Measurements from ENCODE around the gene PREX1. TPM values are rescaled to one million over a fixed set of nuclear protein-coding genes. Genes with fewer than 3 reads are reported as not detected.
A peak's percentile ranks its signal among the peaks of the same experiment; 100 is the strongest.
"Not testable (repeated sequence)": the region's sequence is repeated elsewhere in the genome, so short reads cannot be mapped to it uniquely, and the experiment has no call there.

PREX1 gene
- total RNA-seq, 1 donor from 2014 or later = 65.5 TPM

- H3K27me3 Mint-ChIP-seq = peaks cover 6% of the 10 kb centered on the region
- no peak overlapping the region for H3K27ac Mint-ChIP-seq
- peaks cover 5% of the 10 kb centered on the region for H3K9me3 Mint-ChIP-seq
- intact Hi-C loops (cut with micrococcal nuclease) = no loop called here
- H3K36me3 Mint-ChIP-seq (ENCODE audit: low read depth) = no peaks in the 10 kb centered on the region
- H3K4me3 Mint-ChIP-seq = no peak overlapping the region
- no peak for DNase-seq
- peaks cover 5% of the 10 kb centered on the region for H3K4me1 Mint-ChIP-seq
These were observed 24.8 kb upstream of the PREX1 start for GRCh38 chr20:48852609-48853008.

- intact Hi-C loops (cut with micrococcal nuclease) = no loop called here
- no peak for DNase-seq
- Mint-ChIP-seq H3K27me3 (peaks cover 6% of the 10 kb centered on the region), H3K27ac (no peak overlapping the region), H3K4me3 (no peak overlapping the region), H3K4me1 (peaks cover 13% of the 10 kb centered on the region), H3K9me3 (peaks cover 5% of the 10 kb centered on the region), H3K36me3 (ENCODE audit: low read depth) (no peaks in the 10 kb centered on the region)
These were observed 23.8 kb upstream of the PREX1 start for GRCh38 chr20:48851579-48851978.

- no peak overlapping the region for H3K4me3 Mint-ChIP-seq
- H3K27ac Mint-ChIP-seq = no peak overlapping the region
- peaks cover 5% of the 10 kb centered on the region for H3K9me3 Mint-ChIP-seq
- H3K27me3 Mint-ChIP-seq = peaks cover 6% of the 10 kb centered on the region
- peaks cover 16% of the 10 kb centered on the region for H3K4me1 Mint-ChIP-seq
- DNase-seq = no peak
- intact Hi-C loops (cut with micrococcal nuclease) = no loop called here
- no peaks in the 10 kb centered on the region for H3K36me3 Mint-ChIP-seq (ENCODE audit: low read depth)
These were observed 23.1 kb upstream of the PREX1 start for GRCh38 chr20:48850977-48851299.

- Mint-ChIP-seq H3K4me1 (peaks cover 16% of the 10 kb centered on the region), H3K4me3 (no peak overlapping the region), H3K9me3 (peaks cover 5% of the 10 kb centered on the region), H3K27me3 (peaks cover 6% of the 10 kb centered on the region), H3K36me3 (ENCODE audit: low read depth) (no peaks in the 10 kb centered on the region), H3K27ac (peak overlapping the region; percentile 52)
- no peak for DNase-seq
- intact Hi-C loops (cut with micrococcal nuclease) = no loop called here
These were observed 22.6 kb upstream of the PREX1 start for GRCh38 chr20:48850257-48850976.

GRCh38 chr20:48849779-48850178 lies 22.0 kb upstream of the PREX1 start:
- Mint-ChIP-seq H3K4me3 (no peak overlapping the region), H3K9me3 (peaks cover 5% of the 10 kb centered on the region), H3K27me3 (peaks cover 6% of the 10 kb centered on the region), H3K4me1 (peaks cover 17% of the 10 kb centered on the region), H3K36me3 (ENCODE audit: low read depth) (no peaks in the 10 kb centered on the region), H3K27ac (peak overlapping the region; percentile 52)
- DNase-seq = no peak
- intact Hi-C loops (cut with micrococcal nuclease) = loop anchor here (5.0 kb wide), 1 partner anchor 73 kb away; the partner anchor contains the start of gene ARFGEF2

- Mint-ChIP-seq H3K9me3 (peaks cover 7% of the 10 kb centered on the region), H3K27ac (no peak overlapping the region), H3K4me3 (no peak overlapping the region), H3K27me3 (peaks cover 6% of the 10 kb centered on the region), H3K36me3 (ENCODE audit: low read depth) (no peaks in the 10 kb centered on the region), H3K4me1 (peaks cover 17% of the 10 kb centered on the region)
- no peak for DNase-seq
- intact Hi-C loops (cut with micrococcal nuclease) = loop anchor here (5.0 kb wide), 1 partner anchor 73 kb away; the partner anchor contains the start of gene ARFGEF2
These were observed 21.5 kb upstream of the PREX1 start for GRCh38 chr20:48849299-48849698.

GRCh38 chr20:48847498-48848205 lies 19.9 kb upstream of the PREX1 start:
- no peak for DNase-seq
- Mint-ChIP-seq H3K4me1 (peaks cover 21% of the 10 kb centered on the region), H3K9me3 (peaks cover 9% of the 10 kb centered on the region), H3K27me3 (peaks cover 13% of the 10 kb centered on the region), H3K36me3 (ENCODE audit: low read depth) (no peaks in the 10 kb centered on the region), H3K27ac (peak overlapping the region; percentile 89), H3K4me3 (no peak overlapping the region)
- intact Hi-C loops (cut with micrococcal nuclease) = loop anchor here (1.0 to 5.0 kb wide), 4 partner anchors 23 to 108 kb away; partner anchors contain the start of gene ARFGEF2

GRCh38 chr20:48846516-48847492 lies 19.0 kb upstream of the PREX1 start:
- DNase-seq = peak; percentile 67
- peaks cover 17% of the 10 kb centered on the region for H3K27me3 Mint-ChIP-seq
- no peaks in the 10 kb centered on the region for H3K36me3 Mint-ChIP-seq (ENCODE audit: low read depth)
- H3K27ac Mint-ChIP-seq = peak overlapping the region; percentile 89
- intact Hi-C loops (cut with micrococcal nuclease) = loop anchor here (1.0 to 5.0 kb wide), 4 partner anchors 23 to 108 kb away; partner anchors contain the start of gene ARFGEF2
- H3K4me1 Mint-ChIP-seq = peaks cover 21% of the 10 kb centered on the region
- H3K4me3 Mint-ChIP-seq = peak overlapping the region; percentile 23
- peaks cover 9% of the 10 kb centered on the region for H3K9me3 Mint-ChIP-seq

GRCh38 chr20:48845721-48846306 lies 18.0 kb upstream of the PREX1 start:
- intact Hi-C loops (cut with micrococcal nuclease) = loop anchor here (5.0 kb wide), 1 partner anchor 76 kb away; the partner anchor contains the start of gene ARFGEF2
- no peak overlapping the region for H3K4me3 Mint-ChIP-seq

GRCh38 chr20:48844996-48845395 lies 17.2 kb upstream of the PREX1 start:
- no peak overlapping the region for H3K4me3 Mint-ChIP-seq
- H3K27me3 Mint-ChIP-seq = peaks cover 20% of the 10 kb centered on the region
- peaks cover 21% of the 10 kb centered on the region for H3K4me1 Mint-ChIP-seq
- no peak overlapping the region for H3K27ac Mint-ChIP-seq
- H3K9me3 Mint-ChIP-seq = peaks cover 9% of the 10 kb centered on the region
- no peaks in the 10 kb centered on the region for H3K36me3 Mint-ChIP-seq (ENCODE audit: low read depth)
- intact Hi-C loops (cut with micrococcal nuclease) = loop anchor here (5.0 kb wide), 1 partner anchor 77 kb away; the partner anchor contains the start of gene ARFGEF2
- no peak for DNase-seq

More at GRCh38 chr20:48845721-48846306, 18.0 kb upstream of the PREX1 start:
- Mint-ChIP-seq H3K36me3 (ENCODE audit: low read depth) (no peaks in the 10 kb centered on the region), H3K9me3 (peaks cover 9% of the 10 kb centered on the region), H3K27me3 (peaks cover 21% of the 10 kb centered on the region), H3K27ac (peak overlapping the region; percentile 89), H3K4me1 (peaks cover 21% of the 10 kb centered on the region)
- no peak for DNase-seq

- peaks cover 24% of the 10 kb centered on the region for H3K4me1 Mint-ChIP-seq
- DNase-seq; H3K27ac Mint-ChIP-seq; H3K36me3 Mint-ChIP-seq (ENCODE audit: low read depth); H3K4me3 Mint-ChIP-seq; H3K9me3 Mint-ChIP-seq; intact Hi-C loops (cut with micrococcal nuclease): not testable (repeated sequence)
- peaks cover 21% of the 10 kb centered on the region for H3K27me3 Mint-ChIP-seq
These were observed 16.1 kb upstream of the PREX1 start for GRCh38 chr20:48843896-48844295.

GRCh38 chr20:48843057-48843806 lies 15.4 kb upstream of the PREX1 start:
- intact Hi-C loops (cut with micrococcal nuclease) = no loop called here
- Mint-ChIP-seq H3K36me3 (ENCODE audit: low read depth) (no peaks in the 10 kb centered on the region), H3K4me3 (no peak overlapping the region), H3K27me3 (peaks cover 21% of the 10 kb centered on the region), H3K9me3 (peaks cover 9% of the 10 kb centered on the region), H3K4me1 (peaks cover 24% of the 10 kb centered on the region), H3K27ac (no peak overlapping the region)
- no peak for DNase-seq

Data from activated CD4-positive, alpha-beta T cell treated with anti-CD3 and anti-CD28 coated beads, Interleukin-2, amount 10 ng/mL, durations not matched to agents 24 days and 14 days (primary cell).